H9 (cell line): ENCODE data around the gene DLX6. TPM values are rescaled to one million over a fixed set of nuclear protein-coding genes. Genes with fewer than 3 reads are reported as not detected.

Experiments used
- DNase-seq: peaks from one replicate; pipeline ENCODE4 v3.0.0-alpha.2; 2017
- H2AFZ ChIP-seq: one replicate; pipeline ENCODE4 v1.6.1; 2013; ENCODE audit warnings: mild to moderate bottlenecking, low read length, control low read depth, moderate library complexity
- H2AK5ac ChIP-seq: 2 replicates; pipeline ENCODE4 v1.6.1; 2013; ENCODE audit warnings: low read length, control low read depth, mixed read lengths; ENCODE audit not compliant: insufficient read length
- H2BK120ac ChIP-seq: one replicate; pipeline ENCODE4 v1.6.1; 2013; ENCODE audit warnings: low read depth, mild to moderate bottlenecking, low read length, control low read depth, inconsistent platforms; ENCODE audit not compliant: poor library complexity, severe bottlenecking
- H2BK12ac ChIP-seq: 2 replicates; pipeline ENCODE4 v1.6.1; 2013; ENCODE audit warnings: low read length, control low read depth, mixed read lengths, low read depth; ENCODE audit not compliant: insufficient read length
- H2BK15ac ChIP-seq: 2 replicates; pipeline ENCODE4 v1.6.1; 2013; ENCODE audit warnings: low read depth, low read length, control low read depth
- H2BK20ac ChIP-seq: one replicate; pipeline ENCODE4 v1.6.1; 2013; ENCODE audit warnings: low read depth, mild to moderate bottlenecking, low read length, control low read depth, inconsistent platforms; ENCODE audit not compliant: poor library complexity, severe bottlenecking
- H2BK5ac ChIP-seq: 2 replicates; pipeline ENCODE4 v1.6.1; 2013; ENCODE audit warnings: low read length, control low read depth, mixed read lengths; ENCODE audit not compliant: insufficient read length
- H3K14ac ChIP-seq: 2 replicates; pipeline ENCODE4 v1.6.1; 2013; ENCODE audit warnings: low read length, control low read depth; ENCODE audit not compliant: insufficient read depth
- H3K18ac ChIP-seq: 2 replicates; pipeline ENCODE4 v1.6.1; 2013; ENCODE audit warnings: low read depth, mild to moderate bottlenecking, mixed read lengths, low read length, control low read depth; ENCODE audit not compliant: insufficient read length
- H3K23ac ChIP-seq: 2 replicates; pipeline ENCODE4 v1.6.1; 2013; ENCODE audit warnings: low read length, control low read depth, mixed read lengths, low read depth; ENCODE audit not compliant: insufficient read length
- H3K23me2 ChIP-seq: 2 replicates; pipeline ENCODE4 v1.6.1; 2013; ENCODE audit warnings: low read depth, mild to moderate bottlenecking, mixed read lengths, low read length, control low read depth; ENCODE audit not compliant: insufficient read length, poor library complexity, severe bottlenecking
- H3K27ac ChIP-seq: 2 replicates; pipeline ENCODE4 v1.5.1; 2013; ENCODE audit warnings: low read length, control low read depth, mixed read lengths, low read depth; ENCODE audit not compliant: insufficient read length
- H3K27me3 ChIP-seq: 2 replicates; pipeline ENCODE4 v1.6.1; 2013; ENCODE audit warnings: low read length, control low read depth, inconsistent platforms; ENCODE audit not compliant: insufficient read depth
- H3K4ac ChIP-seq: 2 replicates; pipeline ENCODE4 v1.6.1; 2013; ENCODE audit warnings: low read depth, mild to moderate bottlenecking, control low read depth, inconsistent platforms, low read length, moderate library complexity
- H3K4me1 ChIP-seq: 2 replicates; pipeline ENCODE4 v1.6.1; 2013; ENCODE audit warnings: low read length, control low read depth, inconsistent platforms; ENCODE audit not compliant: insufficient read depth
- H3K4me2 ChIP-seq: 2 replicates; pipeline ENCODE4 v1.6.1; 2013; ENCODE audit warnings: low read length, control low read depth, mixed read lengths; ENCODE audit not compliant: insufficient read length, insufficient read depth
- H3K56ac ChIP-seq: 2 replicates; pipeline ENCODE4 v1.6.1; 2013; ENCODE audit warnings: low read depth, mild to moderate bottlenecking, mixed read lengths, low read length, control low read depth; ENCODE audit not compliant: insufficient read length
- H3K79me1 ChIP-seq: 2 replicates; pipeline ENCODE4 v1.6.1; 2013; ENCODE audit warnings: low read depth, mild to moderate bottlenecking, moderate library complexity, low read length, control low read depth, inconsistent platforms; ENCODE audit not compliant: insufficient read depth, poor library complexity, severe bottlenecking
- H3K79me2 ChIP-seq: 2 replicates; pipeline ENCODE4 v1.6.1; 2013; ENCODE audit warnings: low read length, control low read depth, inconsistent platforms; ENCODE audit not compliant: insufficient read depth
- H3K9ac ChIP-seq: 2 replicates; pipeline ENCODE4 v1.6.1; 2013; ENCODE audit warnings: low read length, control low read depth, mixed read lengths; ENCODE audit not compliant: insufficient read length; ENCODE audit errors: extremely low read depth
- H3K9me3 ChIP-seq: one replicate; pipeline ENCODE4 v1.6.1; 2013; ENCODE audit warnings: low read depth, low read length, inconsistent platforms; ENCODE audit not compliant: control insufficient read depth
- H3T11ph ChIP-seq: one replicate; pipeline ENCODE4 v1.6.1; 2013; ENCODE audit warnings: mild to moderate bottlenecking, low read length, control low read depth, inconsistent platforms
- H4K20me1 ChIP-seq: one replicate; pipeline ENCODE4 v1.6.1; 2013; ENCODE audit not compliant: control insufficient read depth, insufficient read length, insufficient read depth
- H4K5ac ChIP-seq: 2 replicates; pipeline ENCODE4 v1.6.1; 2013; ENCODE audit warnings: low read depth, mild to moderate bottlenecking, mixed read lengths, low read length, control low read depth; ENCODE audit not compliant: insufficient read length
- H4K8ac ChIP-seq: replicated peaks from 2 replicates; pipeline ENCODE4 v1.6.1; 2013; ENCODE audit warnings: low read length, control low read depth, mixed read lengths, low read depth; ENCODE audit not compliant: insufficient read length
- H4K91ac ChIP-seq: 2 replicates; pipeline ENCODE4 v1.6.1; 2013; ENCODE audit warnings: low read depth, mild to moderate bottlenecking, moderate library complexity, mixed read lengths, low read length, control low read depth; ENCODE audit not compliant: insufficient read length
- H3K27ac Mint-ChIP-seq, 3 experiments: 2 replicates in 2 of 3; 3 replicates in 1 of 3; pipeline ENCODE4 v1.8.0; 2020 to 2021; ENCODE audit warnings: mixed read lengths in 3 of 3, mild to moderate bottlenecking in 1 of 3, moderate library complexity in 1 of 3
- H3K27me3 Mint-ChIP-seq: 2 replicates; pipeline ENCODE4 v1.8.0; 2021; ENCODE audit warnings: low read depth, mild to moderate bottlenecking, moderate library complexity, mixed read lengths
- H3K36me3 Mint-ChIP-seq, 3 experiments: 2 replicates in 2 of 3; 3 replicates in 1 of 3; pipeline ENCODE4 v1.8.0; 2020 to 2021; ENCODE audit warnings: low read depth in 3 of 3, mixed read lengths in 3 of 3; ENCODE audit not compliant: insufficient read depth in 1 of 3
- H3K4me1 Mint-ChIP-seq, 2 experiments: 2 replicates each; pipeline ENCODE4 v1.8.0; 2020; ENCODE audit warnings: mixed read lengths in 2 of 2
- H3K4me3 Mint-ChIP-seq, 2 experiments: 2 replicates in 1 of 2; 3 replicates in 1 of 2; pipeline ENCODE4 v1.8.0; 2020 to 2021; ENCODE audit warnings: mild to moderate bottlenecking in 2 of 2, mixed read lengths in 2 of 2, moderate library complexity in 1 of 2
- H3K9me3 Mint-ChIP-seq, 2 experiments: 2 replicates in 1 of 2; 3 replicates in 1 of 2; pipeline ENCODE4 v1.8.0; 2020; ENCODE audit warnings: mild to moderate bottlenecking in 2 of 2, mixed read lengths in 2 of 2, moderate library complexity in 1 of 2
- CTCF ChIP-seq: fragments of 200-600 bp; sonication (generic); conservative IDR thresholded peaks from 3 replicates; pipeline ENCODE4 v1.8.0; 2021; ENCODE audit warnings: antibody characterized with exemption, mild to moderate bottlenecking
- WGBS: extraction: QIAGEN DNeasy Blood & Tissue Kit; methylation state at CpG from one replicate; pipeline ENCODE4 v1.1.7; 2013; ENCODE audit warnings: missing lambda C conversion rate, low lambda C conversion rate, mixed read lengths; ENCODE audit not compliant: insufficient read length; ENCODE audit errors: extremely low coverage; 5-methylcytosine and 5-hydroxymethylcytosine counted together
- total RNA-seq: library from RNA; stranded (reverse); gene quantifications from 2 replicates; pipeline ENCODE4 v1.2.1, GENCODE V29; 2021

DLX6 gene
- total RNA-seq, 1 experiment from 2014 or later, result 0.24 TPM

GRCh38 chr7:97003262-97004246 is 1.8 kb upstream of the DLX6 start:
- TF ChIP-seq CTCF, result no peak
- no peak overlapping the region for H3K56ac ChIP-seq
- no peak overlapping the region for H3K18ac ChIP-seq
- H3K9ac ChIP-seq, result no peak overlapping the region
- H2BK120ac ChIP-seq, result no peak overlapping the region
- Mint-ChIP-seq H3K36me3 (no peaks in the 10 kb centered on the region), H3K9me3 (peaks cover 0 to 16% of the 10 kb centered on the region in 2 experiments; a peak in 2 of 5 replicates), H3K27me3 (peaks cover 98% of the 10 kb centered on the region), H3K4me1 (peaks cover 54 to 64% of the 10 kb centered on the region in 2 experiments), H3K4me3 (peak overlapping the region in 1 of 2 experiments; percentile 57; a peak in 1 of 5 replicates), H3K27ac (no peak overlapping the region)
- H2BK5ac ChIP-seq, result no peak overlapping the region
- H2BK20ac ChIP-seq, result no peak overlapping the region
- H4K91ac ChIP-seq, result no peak overlapping the region
- no peak overlapping the region for H2BK15ac ChIP-seq
- no peaks in the 10 kb centered on the region; the same call in 1 of the 2 replicates for H3K4me1 ChIP-seq
- no peak overlapping the region for H3K23ac ChIP-seq
- H4K8ac ChIP-seq, result no peak overlapping the region
- H3K14ac ChIP-seq, result no peak overlapping the region
- H4K20me1 ChIP-seq, result peaks cover 5% of the 10 kb centered on the region
- no peak overlapping the region for H3K4ac ChIP-seq
- no peak overlapping the region for H3K27ac ChIP-seq
- no peaks in the 10 kb centered on the region for H3K79me1 ChIP-seq
- no peak overlapping the region for H2AK5ac ChIP-seq
- DNase-seq, result peak; percentile 38
- no peak overlapping the region for H3T11ph ChIP-seq
- H3K79me2 ChIP-seq, result no peaks in the 10 kb centered on the region
- H3K27me3 ChIP-seq, result peaks cover 84% of the 10 kb centered on the region
- H3K9me3 ChIP-seq, result no peaks in the 10 kb centered on the region
- H3K23me2 ChIP-seq, result peaks cover 9% of the 10 kb centered on the region
- WGBS, result no CpG with 5 or more reads among the region's 49 CpGs
- no peak overlapping the region for H4K5ac ChIP-seq
- H2AFZ ChIP-seq, result no peak overlapping the region
- no peak overlapping the region for H3K4me2 ChIP-seq
- no peak overlapping the region for H2BK12ac ChIP-seq
